GM10847 (cell line): Measurements from ENCODE around the gene GALNT5.

Source experiments
- POLR2A ChIP-seq: IDR thresholded peaks from 2 replicates; pipeline ENCODE4 v1.6.1; 2011; ENCODE audit not compliant: insufficient read length; ENCODE audit errors: extremely low read depth

Gene GALNT5

DNA sequence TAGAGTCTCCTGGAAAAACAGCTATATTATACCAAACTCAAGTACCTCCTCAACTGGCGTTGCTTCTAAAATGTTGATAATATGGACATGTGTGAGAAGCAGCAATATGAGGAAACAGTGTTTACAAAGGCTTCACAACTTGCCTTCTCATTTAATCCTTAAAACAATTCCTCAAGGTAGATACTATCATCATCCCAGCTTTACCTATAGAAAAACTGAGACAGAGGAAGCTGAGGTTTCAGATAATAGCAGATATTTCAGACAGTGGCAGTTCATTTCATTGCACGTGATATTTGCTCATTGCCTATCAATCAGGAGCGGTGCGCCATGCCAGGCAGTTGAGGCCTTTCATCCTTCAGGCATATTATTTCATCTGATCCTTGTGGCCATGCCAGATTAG, 8.3 kb downstream of the GALNT5 start:
- no peak for TF ChIP-seq POLR2A

DNA sequence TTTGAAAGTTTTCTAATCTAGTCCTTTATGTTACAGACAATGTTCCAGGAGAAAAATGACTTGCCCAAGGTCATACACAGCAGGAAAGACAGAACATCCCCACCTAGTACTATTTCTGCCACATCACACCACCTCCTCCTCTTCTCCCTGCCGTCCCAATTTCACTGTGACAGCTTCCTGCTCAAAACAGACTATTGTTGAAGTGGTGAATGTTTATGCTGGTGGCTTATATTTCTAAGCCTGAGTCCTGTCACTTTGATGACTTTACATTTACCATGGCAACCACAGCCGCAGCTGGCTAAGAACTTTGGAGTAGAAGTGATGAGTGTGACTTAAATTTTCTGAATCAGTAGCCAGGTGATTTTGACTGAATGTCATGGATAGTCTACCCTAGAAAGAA, 10.0 kb downstream of the GALNT5 start:
- TF ChIP-seq POLR2A: no peak

DNA sequence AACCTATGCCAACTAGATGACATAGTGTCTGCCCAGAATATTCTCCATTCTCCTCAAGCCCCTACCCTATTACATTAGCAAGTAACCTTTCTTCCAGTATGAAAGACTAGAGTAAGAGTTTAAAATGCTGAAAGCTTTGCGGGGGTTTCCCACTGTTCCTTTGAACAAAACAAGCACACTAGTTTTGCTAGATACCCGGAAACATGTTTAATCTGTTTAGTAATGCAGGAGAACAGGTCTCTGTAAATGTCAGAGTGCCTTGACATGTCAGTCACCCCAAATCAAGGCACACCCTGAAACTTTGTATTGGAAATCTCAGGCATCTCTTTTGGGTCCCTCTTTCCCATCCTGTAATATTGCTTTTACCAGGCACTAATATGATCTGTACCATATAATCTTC, 11.6 kb downstream of the GALNT5 start:
- no peak for TF ChIP-seq POLR2A

GRCh38 chr2:157269922-157270321, 12.4 kb downstream of the GALNT5 start:
- TF ChIP-seq POLR2A: no peak

- TF ChIP-seq POLR2A: no peak
Measured at GRCh38 chr2:157271590-157272203, 14.2 kb downstream of the GALNT5 start.

DNA sequence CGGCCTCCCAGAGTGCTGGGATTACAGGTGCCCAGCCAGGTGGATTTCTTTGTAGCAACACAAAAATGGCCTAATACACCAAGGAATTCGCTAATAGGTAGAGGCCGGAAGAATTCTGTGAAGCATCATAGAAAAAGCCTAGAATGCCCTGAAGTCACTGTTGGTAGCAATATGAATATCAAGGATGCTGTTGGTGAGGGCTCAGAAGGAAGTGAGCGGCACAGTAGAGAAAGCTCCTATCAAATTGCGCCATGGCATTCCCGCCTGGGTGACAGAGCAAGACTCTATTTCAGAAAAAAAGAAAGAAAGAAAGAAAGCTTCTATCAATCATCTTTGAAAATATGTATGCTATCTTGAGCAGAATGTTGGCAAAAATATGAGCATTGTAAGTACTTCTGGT, 23.8 kb downstream of the GALNT5 start:
- TF ChIP-seq POLR2A: no peak

DNA sequence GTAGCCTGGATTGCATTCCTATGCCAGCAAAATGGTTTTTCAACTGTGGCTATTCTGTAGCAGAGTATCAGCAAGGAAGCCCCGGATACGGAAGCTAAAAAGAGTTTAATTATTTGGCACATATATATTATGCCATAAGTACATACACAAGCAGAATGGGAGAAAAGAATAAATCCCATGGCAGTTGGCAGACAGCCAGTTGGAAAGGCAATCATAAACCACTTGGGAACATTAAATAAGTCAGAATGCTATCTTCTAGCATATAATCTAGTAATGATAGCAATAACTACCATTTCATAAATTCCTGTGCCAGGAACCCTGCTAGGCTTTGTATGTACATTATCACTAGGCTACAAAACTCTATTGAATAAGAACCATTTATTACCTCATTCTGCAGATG, 26.0 kb downstream of the GALNT5 start:
- TF ChIP-seq POLR2A: no peak

GRCh38 chr2:157287160-157287559, 29.7 kb downstream of the GALNT5 start:
- no peak for TF ChIP-seq POLR2A

- TF ChIP-seq POLR2A: no peak
Measured at GRCh38 chr2:157290525-157290924, 33.0 kb downstream of the GALNT5 start.

- TF ChIP-seq POLR2A: no peak
Measured at GRCh38 chr2:157291018-157291417, 33.5 kb downstream of the GALNT5 start.

DNA sequence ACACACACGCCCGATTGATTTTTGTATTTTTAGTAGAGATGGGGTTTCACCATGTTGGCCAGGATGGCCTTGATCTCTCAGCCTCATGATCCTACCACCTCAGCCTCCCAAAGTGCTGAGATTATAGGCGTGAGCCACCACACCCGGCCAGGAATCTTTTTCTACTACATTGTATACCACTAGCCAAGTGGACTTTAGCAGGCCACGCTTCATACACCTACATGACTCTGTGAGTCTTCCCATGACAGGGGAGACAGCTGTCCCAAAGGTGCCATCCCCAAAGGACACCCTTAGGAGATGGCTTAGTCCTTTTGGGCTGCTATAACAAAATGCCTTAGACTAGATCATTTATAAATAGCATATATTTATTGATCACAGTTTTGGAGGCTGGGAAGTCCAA, 35.3 kb downstream of the GALNT5 start:
- no peak for TF ChIP-seq POLR2A

DNA sequence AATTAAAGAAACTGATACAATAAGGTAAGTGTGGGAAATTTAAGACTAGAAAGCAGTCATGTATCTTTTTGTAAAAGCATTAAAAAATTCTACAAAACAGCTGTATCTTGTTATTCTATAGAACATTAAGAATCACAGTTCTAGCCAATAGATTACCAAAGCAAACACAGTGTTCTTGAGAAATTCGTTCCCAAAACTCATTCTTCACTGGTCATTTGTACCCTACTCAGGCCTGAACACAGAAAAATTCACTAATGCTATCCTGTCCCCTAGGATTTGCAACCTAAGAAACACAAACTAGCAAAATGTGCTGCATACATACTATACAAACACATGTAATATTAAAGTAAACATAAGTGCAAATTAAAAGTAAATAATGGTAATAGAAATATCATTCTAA, 39.0 kb downstream of the GALNT5 start:
- no peak for TF ChIP-seq POLR2A

- TF ChIP-seq POLR2A: no peak
Measured at GRCh38 chr2:157296958-157297357, 39.5 kb downstream of the GALNT5 start.

GRCh38 chr2:157301307-157301706, 43.8 kb downstream of the GALNT5 start:
- no peak for TF ChIP-seq POLR2A

GRCh38 chr2:157302492-157303099, 45.1 kb downstream of the GALNT5 start:
- TF ChIP-seq POLR2A: no peak

- no peak for TF ChIP-seq POLR2A
Measured at GRCh38 chr2:157303612-157304011, 46.1 kb downstream of the GALNT5 start.
